Stimulated activated CD4-positive, alpha-beta T cell treated with anti-CD3 and anti-CD28 coated beads, TNF-alpha, amount 100 ng/mL, for 4 hours (primary cell): ENCODE results near the gene EXOC3L1.

Experiments
- DNase-seq, 3 experiments: peaks; one replicate each; pipeline ENCODE4 v3.0.0-alpha.2; 2020; ENCODE audit warnings: low read depth in 3 of 3

EXOC3L1 gene

DNA sequence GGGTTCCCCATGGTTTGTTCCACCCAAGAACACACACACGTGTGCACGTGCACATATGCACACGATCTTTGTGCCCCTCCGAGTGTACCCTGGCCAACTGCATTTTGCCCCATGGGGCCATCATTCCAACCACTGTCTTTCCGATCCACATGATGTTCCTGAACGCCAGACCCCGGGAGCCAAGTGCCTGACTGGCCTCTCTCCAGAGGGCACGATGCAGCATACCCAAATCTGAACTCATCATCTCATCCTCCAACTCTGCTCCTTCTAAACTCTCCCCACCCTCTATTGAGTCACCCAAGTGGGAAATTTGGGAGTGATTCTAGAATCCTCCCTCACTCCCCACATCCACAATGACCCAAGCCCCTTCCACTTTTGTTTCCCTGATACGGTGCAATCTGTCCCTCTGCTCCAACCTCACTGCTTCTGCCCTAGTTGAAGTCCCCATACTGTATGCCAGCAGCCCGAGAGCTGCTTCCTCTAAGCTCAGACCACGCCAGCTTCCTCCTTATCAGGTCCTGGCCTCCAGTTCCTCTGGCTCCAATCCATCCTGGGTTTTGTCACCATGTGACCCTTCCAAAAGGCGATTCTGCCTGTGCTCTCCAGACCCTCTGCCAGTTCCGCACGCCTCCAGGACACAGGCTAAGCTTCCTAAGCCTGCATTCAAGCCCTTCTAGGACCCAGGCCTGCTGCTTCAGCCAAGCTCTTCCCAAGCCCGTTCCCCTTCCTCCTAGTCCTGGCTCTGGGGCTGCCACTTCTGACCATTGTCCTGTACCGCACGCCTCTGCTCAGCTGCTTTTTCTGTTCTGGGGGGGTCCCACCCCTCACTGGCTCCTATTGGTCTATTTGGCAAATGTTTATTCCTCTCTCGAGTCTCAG lies 26.9 kb upstream of the EXOC3L1 start:
- DNase-seq: no peak

DNA sequence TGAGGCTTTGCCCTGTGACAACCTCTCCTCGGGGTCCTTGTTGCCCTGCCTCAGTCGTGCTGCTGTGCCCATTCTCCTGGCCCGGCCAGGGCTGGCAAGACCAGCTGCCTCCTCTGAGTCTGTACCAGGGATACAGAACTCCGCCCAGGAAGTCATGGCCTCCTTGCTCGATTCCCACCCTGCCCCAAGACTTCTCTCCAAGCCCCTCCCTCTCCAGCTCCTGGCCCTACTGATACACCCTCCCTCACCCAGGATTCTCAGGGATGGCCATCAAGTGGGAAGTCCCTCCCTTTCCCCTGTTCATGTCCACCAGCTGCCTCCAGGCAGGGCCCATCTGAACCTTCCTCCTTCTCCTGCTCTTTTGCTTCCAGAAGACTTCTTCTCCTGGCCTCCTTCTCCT lies 25.8 kb upstream of the EXOC3L1 start:
- no peak for DNase-seq

DNA sequence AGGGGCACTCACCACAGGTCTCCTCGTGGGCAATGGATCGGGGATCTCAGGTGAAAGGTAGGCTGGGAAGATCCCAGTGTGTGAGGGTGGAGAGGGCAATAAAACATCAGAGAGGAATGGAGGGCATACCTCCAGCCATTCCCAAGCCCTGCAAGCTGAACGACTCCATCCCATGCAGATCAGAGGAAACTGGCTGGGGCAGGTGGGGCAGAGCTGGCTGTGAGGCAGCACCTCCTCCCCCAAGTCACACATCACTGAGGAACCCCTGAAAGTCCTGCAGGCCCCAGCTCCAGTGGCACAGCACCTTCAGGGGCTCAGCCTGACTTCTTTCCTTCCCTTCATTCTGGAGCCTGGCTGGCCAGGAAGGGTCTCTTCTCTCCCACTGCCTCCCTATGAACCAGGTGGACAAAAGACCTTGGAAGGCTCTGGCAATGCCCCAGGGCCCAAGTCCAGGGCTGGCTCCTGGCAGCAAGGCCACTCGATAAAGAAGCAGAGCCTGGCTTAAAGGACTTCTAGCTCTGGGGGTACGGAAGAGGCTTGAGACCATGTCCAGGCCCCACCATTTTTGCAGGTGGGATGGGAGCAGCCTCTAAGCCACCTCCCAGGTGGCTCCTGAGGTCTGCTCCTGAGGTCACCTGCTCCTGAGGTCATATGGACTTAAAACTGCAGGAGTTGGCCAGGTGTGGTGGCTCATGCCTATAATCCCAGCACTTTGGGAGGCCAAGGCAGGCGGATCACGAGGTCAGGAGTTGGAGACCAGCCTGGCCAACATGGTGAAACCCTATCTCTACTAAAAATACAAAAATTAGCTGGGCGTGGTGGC lies 23.5 kb upstream of the EXOC3L1 start:
- no peak for DNase-seq

DNA sequence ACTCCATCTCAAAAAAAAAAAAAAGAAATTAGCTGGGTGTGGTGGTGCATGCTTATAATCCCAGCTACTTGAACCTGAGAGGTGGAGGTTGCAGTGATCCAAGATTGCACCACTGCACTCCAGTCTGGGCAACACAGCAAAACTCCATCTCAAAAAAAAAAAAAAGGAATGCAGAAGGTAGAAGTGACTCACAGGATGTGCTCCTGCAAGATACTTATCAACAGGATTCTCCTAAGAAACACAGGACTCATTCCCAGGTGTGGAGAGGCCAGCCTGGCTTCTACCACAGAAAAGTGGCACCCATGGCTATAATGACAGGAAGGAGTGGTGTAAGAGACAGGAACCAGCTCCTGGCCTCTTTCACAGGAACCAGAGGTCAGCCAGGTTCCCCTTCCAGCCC lies 22.8 kb upstream of the EXOC3L1 start:
- no peak for DNase-seq

DNA sequence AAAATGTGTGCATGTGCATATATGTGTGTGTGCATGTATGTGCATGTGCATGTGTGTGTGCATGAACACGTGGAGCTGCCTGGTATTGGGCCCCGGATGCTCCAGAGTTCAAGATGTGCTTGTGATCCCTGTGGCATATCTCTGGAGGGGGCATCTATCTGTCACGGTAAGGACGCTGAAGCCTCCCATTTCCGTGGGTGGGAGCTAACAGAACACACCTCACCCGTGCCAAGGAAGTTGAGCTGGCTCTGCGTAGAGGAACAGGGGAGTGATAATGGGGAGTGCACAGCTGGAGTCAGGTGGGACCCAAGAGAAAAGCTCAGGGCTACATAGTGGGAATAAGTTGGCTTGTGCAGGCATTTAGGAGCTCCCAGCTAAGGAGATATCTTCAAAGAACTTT lies 21.7 kb upstream of the EXOC3L1 start:
- DNase-seq: no peak

DNA sequence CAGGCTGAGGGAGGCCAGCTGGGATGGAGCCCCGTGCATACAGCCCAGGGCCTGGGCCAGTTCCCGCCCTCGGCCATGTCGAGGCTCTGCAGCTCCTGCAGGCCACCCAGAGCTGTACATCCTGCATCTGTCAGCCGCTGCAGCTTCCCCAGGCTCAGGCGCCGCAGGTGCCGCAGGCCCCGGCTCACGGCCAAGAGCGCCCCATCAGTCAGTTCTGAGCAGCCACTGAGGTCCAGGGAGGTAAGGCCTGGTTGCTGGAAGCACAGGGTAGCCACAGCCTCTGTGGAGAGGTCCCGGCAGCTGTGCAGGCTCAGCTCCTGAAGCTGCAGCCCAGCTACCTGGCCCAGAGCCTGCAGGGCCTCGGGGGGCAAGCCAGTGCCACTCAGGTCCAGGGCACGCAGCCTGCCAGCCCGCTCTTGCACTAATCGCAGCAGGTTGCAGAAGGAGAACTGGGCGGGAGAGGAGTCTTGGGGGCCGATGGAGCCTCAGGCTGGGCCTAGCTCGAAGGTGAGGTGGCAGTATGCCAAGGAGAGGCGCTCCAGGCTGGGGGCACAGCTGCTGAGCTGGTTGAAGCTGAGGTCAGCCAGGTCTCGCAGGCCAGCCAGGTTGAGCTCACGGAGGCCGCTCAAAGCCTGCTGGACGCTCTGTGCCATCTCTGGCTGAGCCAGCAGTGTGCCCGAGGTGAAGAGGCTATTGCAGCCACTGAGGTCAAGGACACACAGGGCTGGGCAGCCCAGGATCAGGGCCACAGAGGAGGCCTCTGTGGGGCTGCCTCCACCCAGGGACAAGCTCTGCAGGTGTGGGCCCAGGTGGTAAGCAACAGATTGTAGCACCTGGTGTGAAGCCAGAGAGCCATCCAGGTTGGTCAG lies 20.4 kb upstream of the EXOC3L1 start:
- DNase-seq: no peak

DNA sequence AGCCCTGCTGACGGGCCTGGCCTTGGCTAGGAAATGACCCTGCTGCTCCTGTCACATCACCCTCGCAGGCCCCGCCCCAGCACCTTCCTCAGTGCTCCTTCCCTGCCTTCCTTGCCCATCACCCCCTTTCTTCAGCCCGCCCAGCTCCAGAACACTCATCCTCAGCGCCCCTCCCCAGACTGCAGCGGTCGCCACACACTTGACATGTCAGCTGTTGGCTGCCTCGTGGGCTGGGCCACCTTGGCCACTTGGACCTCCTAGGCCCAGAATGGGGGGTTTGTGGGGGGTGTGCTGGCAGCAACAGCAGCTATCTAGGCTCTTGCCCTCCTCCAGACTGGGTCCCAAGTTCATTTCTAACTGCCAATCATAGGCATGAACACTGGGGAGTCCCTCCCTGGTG lies 19.6 kb upstream of the EXOC3L1 start:
- DNase-seq: no peak

DNA sequence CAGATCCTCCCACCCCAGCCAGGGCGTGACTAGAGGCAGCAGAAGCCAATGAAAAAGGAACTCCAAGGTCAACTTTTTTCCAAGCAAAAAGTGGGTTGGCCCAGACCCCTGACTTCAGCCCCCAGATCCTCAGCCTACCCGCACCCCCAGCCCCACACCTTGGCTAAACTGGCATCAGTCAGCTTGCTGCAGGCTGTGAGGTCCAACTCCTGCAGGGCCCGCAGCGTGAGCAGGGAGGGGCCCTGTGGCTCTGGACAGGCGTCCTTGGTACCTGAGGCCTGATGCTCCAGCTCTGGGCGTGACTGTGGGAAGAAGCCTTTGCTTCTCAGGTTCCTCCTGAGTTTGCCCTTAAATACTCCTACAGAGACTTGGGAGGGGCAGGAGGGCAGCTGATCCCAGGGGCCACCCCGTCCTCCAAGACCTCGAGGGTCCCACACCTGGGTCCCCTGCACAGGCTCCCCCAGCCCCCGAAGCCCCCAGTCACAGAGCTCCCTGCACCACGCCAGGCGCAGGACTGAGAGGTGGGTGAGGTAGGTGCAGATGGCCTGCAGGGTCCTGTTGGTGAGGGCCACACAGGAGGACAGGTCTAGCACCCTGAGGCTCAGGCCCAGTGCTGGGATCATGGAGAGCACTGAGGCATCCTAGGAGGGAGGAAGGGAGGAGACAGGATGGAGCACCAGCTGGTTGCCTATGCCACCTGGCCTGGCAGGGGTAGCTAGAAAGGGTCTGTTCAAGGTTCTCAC lies 18.4 kb upstream of the EXOC3L1 start:
- DNase-seq: no peak

DNA sequence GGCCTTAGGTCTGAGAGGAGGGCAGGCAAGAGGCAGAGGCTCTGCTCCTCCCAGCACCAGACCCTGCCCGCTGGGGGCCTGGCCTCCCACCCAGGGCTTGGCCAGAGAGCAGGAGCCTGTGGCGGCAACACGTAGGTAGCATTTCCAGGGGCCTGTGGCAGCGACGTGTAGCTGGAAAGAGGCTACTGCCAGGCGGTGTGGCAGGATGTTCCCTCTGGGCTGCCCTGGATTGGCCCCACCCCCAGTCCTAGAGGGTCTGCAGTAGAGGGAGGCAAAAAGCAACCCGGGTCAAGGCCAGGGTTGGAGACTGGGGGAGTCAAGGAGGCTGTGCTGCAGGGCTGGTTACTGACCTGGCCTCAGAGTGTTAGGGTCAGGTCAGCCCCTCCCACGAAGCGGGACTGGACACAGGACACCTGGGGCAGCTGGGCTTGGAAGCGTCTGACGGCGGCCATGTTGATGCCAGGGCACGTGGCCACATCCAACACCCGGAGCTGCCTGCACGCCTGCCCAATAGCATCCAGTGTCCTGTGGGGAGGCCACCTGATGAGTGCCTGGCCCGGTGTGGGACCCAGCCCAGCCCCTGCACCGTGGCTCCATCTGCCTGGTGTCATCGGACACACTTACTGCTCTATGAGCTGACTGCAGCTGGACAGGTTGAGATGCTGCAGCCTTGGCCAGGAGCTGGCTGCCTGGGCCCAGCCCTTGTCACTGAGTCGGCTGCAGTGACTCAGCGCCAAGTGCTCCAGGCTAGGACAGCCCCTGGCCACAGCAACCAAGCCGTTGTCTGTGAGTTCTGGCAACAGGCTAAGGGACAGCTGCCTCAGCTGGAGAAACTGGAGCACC lies 17.5 kb upstream of the EXOC3L1 start:
- no peak for DNase-seq

DNA sequence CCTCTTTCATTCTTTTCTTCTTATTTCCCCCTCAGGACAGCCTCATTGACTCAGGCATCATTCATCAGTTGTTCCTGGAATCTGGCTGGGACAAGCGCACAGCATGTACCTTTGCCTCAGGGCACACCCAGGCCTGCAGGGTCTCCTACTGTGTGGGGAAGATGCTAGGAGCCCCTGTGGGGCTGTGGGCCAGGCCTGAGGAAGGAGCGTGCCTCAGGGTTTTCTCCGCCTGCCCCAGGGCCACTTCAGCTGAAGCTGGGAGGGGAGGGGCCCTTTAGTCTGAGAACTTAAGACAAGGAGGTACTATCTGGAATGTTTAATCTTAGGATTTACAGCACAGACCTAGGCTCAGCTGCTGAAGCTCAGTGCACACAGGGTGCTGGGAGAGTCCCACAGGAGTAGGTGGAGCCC lies 16.9 kb upstream of the EXOC3L1 start:
- DNase-seq: no peak

DNA sequence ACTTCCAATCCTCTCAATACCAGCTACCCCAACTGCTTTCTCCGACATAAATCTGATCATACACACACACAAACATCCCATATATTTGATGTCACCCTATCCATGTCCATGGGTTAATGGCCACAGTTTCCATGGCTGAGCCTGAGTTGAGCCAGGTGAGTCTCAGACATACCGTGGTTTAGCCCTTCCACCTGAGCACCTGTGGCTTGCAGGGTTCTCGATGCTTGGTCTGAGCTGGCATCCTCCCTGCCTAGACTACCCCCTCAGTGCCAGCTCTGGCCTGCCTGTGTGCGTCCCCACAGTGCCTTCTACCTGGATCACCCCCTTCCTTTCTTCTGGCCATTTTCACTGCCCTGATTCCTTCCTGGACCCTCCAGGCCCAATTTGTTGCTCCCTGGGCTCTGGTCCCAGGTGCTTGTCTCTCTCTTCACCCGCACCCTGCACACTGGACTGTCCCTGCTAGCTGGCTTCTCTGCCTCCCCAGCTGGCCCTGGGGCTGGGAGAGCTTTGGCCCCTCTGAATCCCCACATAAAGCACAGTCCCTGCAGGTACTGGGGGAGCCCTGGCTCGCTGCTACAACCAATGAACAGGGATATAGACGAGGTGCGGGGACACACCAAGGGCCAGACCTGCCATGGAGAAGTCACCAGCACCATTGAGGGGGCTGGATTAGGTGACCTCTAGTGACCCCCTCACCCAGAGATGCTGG lies 16.3 kb upstream of the EXOC3L1 start:
- no peak for DNase-seq

DNA sequence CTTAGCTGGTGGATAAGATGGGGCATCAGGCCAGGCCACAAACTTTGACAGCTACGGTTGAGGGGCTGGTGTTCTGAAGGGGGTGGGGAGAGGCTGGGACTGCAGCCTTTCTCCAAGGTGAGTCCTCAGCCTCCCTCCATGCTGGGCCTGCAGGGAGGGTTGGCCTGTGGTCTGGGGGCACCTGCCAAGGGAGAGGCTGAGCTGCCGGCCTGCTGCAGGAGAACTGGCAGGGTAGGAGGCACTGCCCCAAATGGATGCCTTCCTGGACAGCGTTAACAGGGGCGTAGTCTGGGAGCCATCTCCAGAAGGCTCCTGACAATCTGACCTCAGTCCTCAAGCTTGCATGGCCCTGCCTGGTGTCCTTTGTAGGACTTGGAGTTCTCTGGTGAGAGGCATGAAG lies 14.1 kb upstream of the EXOC3L1 start:
- no peak for DNase-seq

DNA sequence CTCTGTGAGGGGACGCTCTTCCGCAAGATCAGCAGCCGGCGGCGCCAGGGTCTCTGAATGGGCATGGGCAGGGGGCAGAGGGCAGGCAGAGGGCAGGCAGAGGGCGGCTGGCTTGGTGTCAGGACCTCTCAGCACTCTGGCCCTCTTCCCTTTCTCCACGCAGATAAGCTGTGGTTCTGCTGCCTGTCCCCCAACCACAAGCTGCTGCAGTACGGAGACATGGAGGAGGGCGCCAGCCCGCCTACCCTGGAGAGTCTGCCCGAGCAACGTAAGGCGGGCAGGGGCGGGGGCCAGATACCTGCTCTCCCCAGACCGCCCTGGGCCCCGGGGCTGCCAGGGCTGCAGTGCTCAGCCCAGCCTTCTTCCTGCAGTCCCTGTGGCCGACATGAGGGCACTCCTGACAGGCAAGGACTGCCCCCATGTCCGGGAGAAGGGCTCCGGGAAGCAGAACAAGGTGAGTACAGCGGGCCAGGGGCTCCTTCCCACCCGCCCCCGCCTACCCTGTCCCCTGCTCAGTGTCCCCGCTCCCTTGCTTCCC lies 13.1 kb upstream of the EXOC3L1 start:
- DNase-seq: no peak

DNA sequence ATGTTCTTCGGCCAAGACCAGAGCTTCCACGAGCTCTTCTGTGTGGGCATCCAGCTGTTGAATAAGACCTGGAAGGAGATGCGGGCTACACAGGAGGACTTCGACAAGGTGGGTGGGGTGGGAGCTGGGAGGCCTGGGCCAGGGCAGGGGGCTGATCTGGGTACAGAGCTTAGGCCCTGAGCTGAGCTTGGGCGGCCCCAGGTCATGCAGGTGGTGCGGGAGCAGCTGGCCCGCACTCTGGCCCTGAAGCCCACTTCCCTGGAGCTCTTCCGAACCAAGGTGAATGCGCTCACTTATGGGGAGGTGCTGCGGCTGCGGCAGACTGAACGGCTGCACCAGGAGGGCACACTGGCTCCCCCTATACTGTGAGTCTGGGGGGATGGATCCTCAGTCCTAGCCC lies 12.5 kb upstream of the EXOC3L1 start:
- no peak for DNase-seq

DNA sequence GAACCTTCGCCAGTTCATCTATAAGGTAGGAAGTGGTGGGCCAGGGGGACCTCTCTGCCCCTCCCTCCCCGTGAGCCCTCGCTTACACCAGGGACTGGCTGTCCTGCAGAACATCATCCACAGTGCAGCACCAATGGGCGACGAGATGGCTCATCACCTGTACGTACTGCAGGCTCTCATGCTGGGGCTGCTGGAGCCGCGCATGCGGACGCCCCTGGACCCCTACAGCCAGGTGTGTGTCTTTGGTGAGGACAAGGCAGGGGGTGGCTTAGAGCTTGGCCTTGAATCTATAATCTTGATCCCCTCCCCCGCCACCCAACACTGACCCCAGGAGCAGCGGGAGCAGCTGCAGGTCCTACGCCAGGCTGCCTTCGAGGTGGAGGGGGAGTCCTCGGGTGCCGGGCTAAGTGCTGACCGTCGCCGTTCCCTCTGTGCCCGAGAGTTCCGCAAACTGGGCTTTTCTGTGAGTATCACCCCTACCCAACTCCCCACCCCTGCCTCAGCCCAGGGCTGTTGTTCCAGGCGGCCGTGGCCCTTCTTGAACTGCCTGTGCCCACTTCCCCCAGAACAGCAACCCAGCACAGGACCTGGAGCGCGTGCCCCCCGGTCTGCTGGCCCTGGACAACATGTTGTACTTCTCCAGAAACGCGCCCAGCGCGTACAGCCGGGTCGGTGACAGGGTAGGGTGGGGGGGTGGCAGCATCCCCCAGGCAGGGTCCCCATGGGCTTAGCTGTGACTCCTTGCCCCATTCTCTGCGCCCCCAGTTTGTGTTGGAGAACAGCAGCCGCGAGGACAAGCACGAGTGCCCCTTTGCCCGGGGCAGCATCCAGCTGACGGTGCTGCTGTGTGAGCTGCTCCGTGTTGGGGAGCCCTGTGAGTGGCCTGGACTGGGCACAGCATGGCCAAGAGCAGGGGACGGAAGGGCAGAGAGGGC lies 11.7 kb upstream of the EXOC3L1 start:
- no peak for DNase-seq

DNA sequence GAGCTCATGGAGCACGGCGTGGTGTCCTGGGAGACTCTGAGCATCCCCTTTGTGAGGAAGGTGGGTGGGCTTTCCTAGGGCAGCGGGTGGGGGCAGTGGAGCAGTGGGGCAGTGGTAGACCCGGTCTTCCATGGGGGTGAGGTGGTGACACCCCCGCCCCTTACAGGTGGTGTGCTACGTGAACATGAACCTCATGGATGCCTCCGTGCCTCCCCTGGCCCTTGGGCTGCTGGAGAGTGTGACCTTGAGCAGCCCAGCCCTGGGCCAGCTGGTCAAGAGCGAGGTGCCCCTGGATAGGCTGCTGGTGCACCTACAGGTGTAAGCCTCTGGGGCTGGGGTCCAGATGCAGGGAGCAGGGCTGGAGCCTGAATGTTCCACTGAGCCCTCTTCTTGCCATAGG lies 10.6 kb upstream of the EXOC3L1 start:
- no peak for DNase-seq

DNA sequence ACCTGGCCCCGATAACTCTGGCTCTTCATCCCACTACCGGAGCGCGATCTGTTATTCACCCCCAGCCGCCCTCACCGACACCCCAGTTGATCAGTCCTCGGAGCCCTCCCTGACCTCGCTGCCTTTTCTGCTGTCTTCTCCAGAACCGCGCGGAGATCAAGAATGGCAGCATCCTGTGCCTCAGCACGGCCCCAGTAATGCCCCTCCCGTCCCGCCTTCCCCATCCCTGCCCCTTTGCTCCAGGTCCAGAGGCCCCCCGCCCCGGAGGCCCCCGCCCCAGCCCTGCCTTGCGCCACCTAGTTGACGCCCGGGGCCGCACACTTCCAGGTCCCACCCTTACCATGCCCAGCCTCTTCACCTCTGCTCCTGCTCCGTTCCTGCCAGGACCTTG lies 9.9 kb upstream of the EXOC3L1 start:
- DNase-seq: no peak

DNA sequence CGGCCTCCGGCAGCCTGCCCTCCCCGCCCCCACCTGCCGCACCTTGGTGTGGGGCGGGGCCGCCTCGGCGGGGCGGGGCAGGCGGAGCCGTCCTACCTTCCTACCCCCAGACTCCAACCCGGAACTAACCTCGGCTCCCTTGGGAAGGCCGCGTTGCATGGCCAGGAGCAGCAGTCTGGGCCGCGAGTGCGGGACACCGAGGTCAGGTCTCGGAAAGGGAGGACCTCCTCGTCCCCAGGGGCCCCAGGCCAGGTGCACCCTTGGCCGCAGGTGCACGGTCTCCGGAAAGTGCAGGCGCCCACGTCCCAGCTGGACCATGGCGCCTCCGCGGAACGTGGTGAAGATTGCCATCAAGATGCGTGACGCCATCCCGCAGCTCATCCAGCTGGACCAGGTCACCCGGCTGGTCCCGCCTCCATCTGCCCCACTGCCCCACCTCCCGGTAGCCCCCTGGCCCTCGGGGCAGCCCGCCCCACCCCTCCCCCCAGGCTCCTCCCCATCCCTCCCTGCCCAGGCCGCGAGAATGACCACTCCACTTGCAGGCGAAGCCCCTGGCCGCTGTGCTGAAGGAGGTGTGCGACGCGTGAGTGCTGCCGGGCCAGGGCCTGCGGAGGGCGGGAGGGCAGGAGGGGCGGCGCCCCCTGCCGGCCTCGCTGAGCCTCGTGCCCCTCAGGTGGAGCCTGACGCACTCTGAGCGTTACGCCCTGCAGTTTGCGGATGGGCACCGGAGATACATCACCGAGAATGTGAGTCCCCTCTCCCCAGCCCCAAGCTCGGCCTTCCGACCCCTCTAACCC lies 9.3 kb upstream of the EXOC3L1 start, which contains the start of gene ELMO3:
ELMO3 (plus strand) TSS at position 121 of the 797 bp plus-strand sequence; CDS start at position 317, 196 bp downstream.
- no peak for DNase-seq
